ENCODE measurements around the gene CRMP1. TPM values are rescaled to one million over a fixed set of nuclear protein-coding genes. Genes with fewer than 3 reads are reported as not detected.

The CRMP1 gene
- total RNA-seq, 2 experiments from 2014 or later: not detected

DNA sequence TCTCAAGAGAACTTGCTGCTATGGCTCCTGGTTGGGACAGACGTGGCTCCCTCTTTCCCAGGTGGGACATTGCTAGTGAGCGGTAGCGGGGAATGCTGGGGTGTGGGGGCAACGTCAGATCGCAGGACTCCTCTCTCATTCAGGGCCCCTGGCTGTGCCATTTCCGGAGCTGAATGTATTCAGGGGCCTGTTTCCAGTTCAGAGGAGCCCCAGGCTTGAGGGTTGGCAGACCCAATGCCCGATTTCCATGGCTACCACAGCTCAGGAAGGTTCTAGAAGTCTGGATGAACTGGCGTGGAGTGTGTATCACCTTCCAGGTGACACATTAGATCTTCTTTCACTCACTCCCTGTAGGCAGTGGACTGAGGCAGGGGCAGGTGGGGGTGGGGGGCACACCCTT is 26.2 kb upstream of the CRMP1 start:
- Mint-ChIP-seq H3K4me3 (no peak overlapping the region), H3K27me3 (peaks cover 45% of the 10 kb centered on the region), H3K4me1 (ENCODE audit: low read depth) (no peaks in the 10 kb centered on the region), H3K36me3 (ENCODE audit: low read depth) (no peaks in the 10 kb centered on the region), H3K9me3 (peaks cover 5% of the 10 kb centered on the region), H3K27ac (no peak overlapping the region)
- H3K27me3 ChIP-seq (ENCODE audit: control insufficient read depth in 1 of 2, insufficient read depth in 2 of 2, low read length in 2 of 2): peaks cover 0 to 2% of the 10 kb centered on the region in 2 experiments
- ChIA-PET CTCF (no interaction called here), POLR2A (no interaction called here)
- no peaks in the 10 kb centered on the region for H3K4me1 ChIP-seq (ENCODE audit: insufficient read depth, low read length)
- no peak for TF ChIP-seq CTCF (IDR thresholded peaks at IDR 0.05)
- H3K27ac ChIP-seq (ENCODE audit: low read depth in 1 of 2, low read length in 2 of 2): no peak overlapping the region
- H3K36me3 ChIP-seq (ENCODE audit: insufficient read depth, low read length): no peaks in the 10 kb centered on the region
- peaks cover 0 to 22% of the 10 kb centered on the region in 2 experiments for H3K9me3 ChIP-seq (ENCODE audit: control insufficient read depth in 1 of 2, insufficient read depth in 1 of 2, low read length in 2 of 2)
- no peak for ATAC-seq (ENCODE audit: poor library complexity)
- no peak overlapping the region for H3K4me3 ChIP-seq (ENCODE audit: low read length)
- intact Hi-C loops (cut with DNase I, micrococcal nuclease): no loop called here
- DNase-seq: no peak

- no peak for DNase-seq
- CTCF ChIA-PET: no interaction called here
- POLR2A ChIA-PET: no interaction called here
- no peak for TF ChIP-seq CTCF (IDR thresholded peaks at IDR 0.05)
- Histone ChIP-seq H3K27me3 (ENCODE audit: control insufficient read depth in 1 of 2, insufficient read depth in 2 of 2, low read length in 2 of 2) (peaks cover 0 to 2% of the 10 kb centered on the region in 2 experiments), H3K4me1 (ENCODE audit: insufficient read depth, low read length) (no peaks in the 10 kb centered on the region), H3K4me3 (ENCODE audit: low read length) (no peak overlapping the region), H3K9me3 (ENCODE audit: control insufficient read depth in 1 of 2, insufficient read depth in 1 of 2, low read length in 2 of 2) (peaks cover 0 to 21% of the 10 kb centered on the region in 2 experiments), H3K36me3 (ENCODE audit: insufficient read depth, low read length) (no peaks in the 10 kb centered on the region), H3K27ac (ENCODE audit: low read depth in 1 of 2, low read length in 2 of 2) (no peak overlapping the region)
- intact Hi-C loops (cut with DNase I, micrococcal nuclease): no loop called here
- H3K4me3 Mint-ChIP-seq: no peak overlapping the region
- no peak overlapping the region for H3K27ac Mint-ChIP-seq
- H3K36me3 Mint-ChIP-seq (ENCODE audit: low read depth): no peaks in the 10 kb centered on the region
- H3K27me3 Mint-ChIP-seq: peaks cover 42% of the 10 kb centered on the region
- ATAC-seq (ENCODE audit: poor library complexity): no peak
- H3K4me1 Mint-ChIP-seq (ENCODE audit: low read depth): no peaks in the 10 kb centered on the region
- peaks cover 5% of the 10 kb centered on the region for H3K9me3 Mint-ChIP-seq
Measured at GRCh38 chr4:5918331-5918985, 25.6 kb upstream of the CRMP1 start.

GRCh38 chr4:5917672-5918071 is 24.8 kb upstream of the CRMP1 start:
- Mint-ChIP-seq H3K27me3 (peaks cover 41% of the 10 kb centered on the region), H3K27ac (no peak overlapping the region), H3K4me1 (ENCODE audit: low read depth) (no peaks in the 10 kb centered on the region), H3K36me3 (ENCODE audit: low read depth) (no peaks in the 10 kb centered on the region), H3K9me3 (peaks cover 5% of the 10 kb centered on the region), H3K4me3 (no peak overlapping the region)
- Histone ChIP-seq H3K36me3 (ENCODE audit: insufficient read depth, low read length) (no peaks in the 10 kb centered on the region), H3K27me3 (ENCODE audit: control insufficient read depth in 1 of 2, insufficient read depth in 2 of 2, low read length in 2 of 2) (peaks cover 0 to 2% of the 10 kb centered on the region in 2 experiments), H3K9me3 (ENCODE audit: control insufficient read depth in 1 of 2, insufficient read depth in 1 of 2, low read length in 2 of 2) (peaks cover 2 to 18% of the 10 kb centered on the region in 2 experiments), H3K27ac (ENCODE audit: low read depth in 1 of 2, low read length in 2 of 2) (no peak overlapping the region), H3K4me1 (ENCODE audit: insufficient read depth, low read length) (no peaks in the 10 kb centered on the region), H3K4me3 (ENCODE audit: low read length) (no peak overlapping the region)
- intact Hi-C loops (cut with DNase I, micrococcal nuclease): no loop called here
- ATAC-seq (ENCODE audit: poor library complexity) (no peak), DNase-seq (no peak)
- no peak for TF ChIP-seq CTCF (IDR thresholded peaks at IDR 0.05)
- ChIA-PET CTCF (no interaction called here), POLR2A (no interaction called here)
